IMR-90 (cell line): Measurements from ENCODE around the gene ERVH48-1. TPM values are rescaled to one million over a fixed set of nuclear protein-coding genes. Genes with fewer than 3 reads are reported as not detected.

Experiments used
- ATAC-seq: fragments of 200-7000 bp; cut with Tn5 transposase; 2 replicates; pipeline ENCODE4 v1.9.1; 2020; ENCODE audit warnings: low read depth, mild to moderate bottlenecking, moderate library complexity
- BruUV-seq: library from RNA; stranded (reverse); fragments of 400-500 nt; replicated peaks from 2 replicates; lab custom pipeline; 2021; lab: Mats Ljungman, UMichigan
- CTCF ChIA-PET: fragments of 300-600 bp; formaldehyde crosslinking; extraction: SDS; loops from one replicate; lab custom pipeline; 2021; ENCODE audit warnings: antibody characterized with exemption; lab: Yijun Ruan, JAX
- POLR2A ChIA-PET: fragments of 300-600 bp; sonication (Branson Sonifier 250); formaldehyde crosslinking; loops from one replicate; lab custom pipeline; 2022; ENCODE audit warnings: antibody characterized with exemption; ENCODE audit not compliant: unreplicated experiment; lab: Charles Lee
- DNase-seq: peaks from one replicate; pipeline ENCODE4 v3.0.0; 2013
- H2AFZ ChIP-seq: replicated peaks from 2 replicates; pipeline ENCODE3; 2013; ENCODE audit warnings: low read length, mild to moderate bottlenecking; ENCODE audit not compliant: poor library complexity
- H2AK5ac ChIP-seq: 2 replicates; pipeline ENCODE4 v1.6.1; 2013; ENCODE audit warnings: low read depth, low read length, inconsistent platforms
- H2AK9ac ChIP-seq: replicated peaks from 2 replicates; pipeline ENCODE3; 2013; ENCODE audit warnings: mild to moderate bottlenecking, low read depth, low read length, moderate library complexity; ENCODE audit not compliant: poor library complexity
- H2BK120ac ChIP-seq: 2 replicates; pipeline ENCODE4 v1.6.1; 2013; ENCODE audit warnings: low read depth, low read length, inconsistent platforms
- H2BK15ac ChIP-seq: 3 replicates; pipeline ENCODE4 v1.6.1; 2013; ENCODE audit warnings: low read depth, low read length, inconsistent platforms
- H2BK20ac ChIP-seq: 2 replicates; pipeline ENCODE4 v1.6.1; 2013; ENCODE audit warnings: low read depth, mild to moderate bottlenecking, inconsistent platforms, low read length, moderate library complexity
- H2BK5ac ChIP-seq: 2 replicates; pipeline ENCODE4 v1.6.1; 2013; ENCODE audit warnings: mild to moderate bottlenecking, low read depth, low read length, inconsistent platforms; ENCODE audit not compliant: poor library complexity, severe bottlenecking
- H3K14ac ChIP-seq: replicated peaks from 2 replicates; pipeline ENCODE4 v1.6.1; 2013; ENCODE audit warnings: low read depth, low read length, inconsistent platforms
- H3K18ac ChIP-seq: 2 replicates; pipeline ENCODE4 v1.6.1; 2013; ENCODE audit warnings: low read depth, low read length, control low read depth
- H3K23ac ChIP-seq: 2 replicates; pipeline ENCODE4 v1.6.1; 2013; ENCODE audit warnings: low read depth, low read length, inconsistent platforms
- H3K27ac ChIP-seq: 2 replicates; pipeline ENCODE4 v1.5.1; 2013; ENCODE audit warnings: mild to moderate bottlenecking, control low read depth, low read length; ENCODE audit not compliant: insufficient read depth
- H3K27me3 ChIP-seq: 2 replicates; pipeline ENCODE4 v1.6.1; 2013; ENCODE audit warnings: low read length; ENCODE audit not compliant: control insufficient read depth, insufficient read depth
- H3K36me3 ChIP-seq: 2 replicates; pipeline ENCODE4 v1.6.1; 2013; ENCODE audit warnings: low read length, mixed read lengths; ENCODE audit not compliant: control insufficient read depth, insufficient read depth
- H3K4ac ChIP-seq: 2 replicates; pipeline ENCODE4 v1.6.1; 2013; ENCODE audit warnings: low read depth, low read length, inconsistent platforms
- H3K4me1 ChIP-seq: 2 replicates; pipeline ENCODE4 v1.6.1; 2013; ENCODE audit warnings: low read length, mixed read lengths; ENCODE audit not compliant: control insufficient read depth, insufficient read depth
- H3K4me2 ChIP-seq: 2 replicates; pipeline ENCODE4 v1.6.1; 2013; ENCODE audit warnings: low read depth, mild to moderate bottlenecking, control low read depth, low read length, moderate library complexity
- H3K4me3 ChIP-seq: 2 replicates; pipeline ENCODE4 v1.5.1; 2013; ENCODE audit warnings: low read depth, mild to moderate bottlenecking, control low read depth, low read length, moderate library complexity; ENCODE audit not compliant: insufficient read depth
- H3K56ac ChIP-seq: 2 replicates; pipeline ENCODE4 v1.6.1; 2013; ENCODE audit warnings: low read length, inconsistent platforms; ENCODE audit not compliant: insufficient read depth; ENCODE audit errors: extremely low read depth
- H3K79me1 ChIP-seq, 2 experiments: 2 replicates each; pipeline ENCODE4 v1.6.1; 2013; ENCODE audit warnings: low read length in 2 of 2, inconsistent platforms in 1 of 2, low read depth in 1 of 2
- H3K9ac ChIP-seq: 2 replicates; pipeline ENCODE4 v1.6.1; 2013; ENCODE audit warnings: low read depth, low read length, control low read depth
- H3K9me1 ChIP-seq: 2 replicates; pipeline ENCODE4 v1.6.1; 2013; ENCODE audit warnings: low read length, inconsistent platforms; ENCODE audit not compliant: insufficient read depth
- H3K9me3 ChIP-seq: 2 replicates; pipeline ENCODE4 v1.6.1; 2013; ENCODE audit warnings: low read length; ENCODE audit not compliant: control insufficient read depth, insufficient read depth
- H4K20me1 ChIP-seq: 2 replicates; pipeline ENCODE4 v1.6.1; 2013; ENCODE audit warnings: low read length, inconsistent platforms; ENCODE audit not compliant: insufficient read depth
- H4K5ac ChIP-seq: 2 replicates; pipeline ENCODE4 v1.6.1; 2013; ENCODE audit warnings: mild to moderate bottlenecking, low read depth, low read length, control low read depth
- H4K8ac ChIP-seq, 2 experiments: 2 replicates each; pipeline ENCODE4 v1.6.1; 2013; ENCODE audit warnings: low read depth in 2 of 2, low read length in 2 of 2, control low read depth in 1 of 2, inconsistent platforms in 1 of 2
- H4K91ac ChIP-seq: 2 replicates; pipeline ENCODE4 v1.6.1; 2013; ENCODE audit warnings: low read depth, low read length, inconsistent platforms; ENCODE audit not compliant: insufficient read depth
- BHLHE40 ChIP-seq: fragments of 150-350 bp; IDR thresholded peaks from 2 replicates; pipeline ENCODE4 v1.6.1; 2016; ENCODE audit warnings: mild to moderate bottlenecking, low read depth, low read length
- CEBPB ChIP-seq: IDR thresholded peaks from 2 replicates; pipeline ENCODE4 v1.6.1; 2012; ENCODE audit warnings: low read depth, low read length, improper control_type of control experiment
- CHD1 ChIP-seq: IDR thresholded peaks from 2 replicates; pipeline ENCODE4 v1.6.1; 2012; ENCODE audit warnings: low read depth, low read length, improper control_type of control experiment
- FOS ChIP-seq: fragments of 150-350 bp; IDR thresholded peaks from 2 replicates; pipeline ENCODE4 v1.6.1; 2016; ENCODE audit warnings: low read depth, low read length
- MAFK ChIP-seq: IDR thresholded peaks from 2 replicates; pipeline ENCODE4 v1.6.1; 2012; ENCODE audit warnings: low read depth, low read length, improper control_type of control experiment
- MAZ ChIP-seq: IDR thresholded peaks from 2 replicates; pipeline ENCODE4 v1.6.1; 2012; ENCODE audit warnings: low read depth, mild to moderate bottlenecking, low read length, improper control_type of control experiment, moderate library complexity, borderline replicate concordance
- MXI1 ChIP-seq: IDR thresholded peaks from 2 replicates; pipeline ENCODE4 v1.6.1; 2012; ENCODE audit warnings: low read depth, mild to moderate bottlenecking, low read length, moderate library complexity, borderline replicate concordance
- NFE2L2 ChIP-seq: fragments of 150-350 bp; IDR thresholded peaks from 2 replicates; pipeline ENCODE4 v1.6.1; 2016; ENCODE audit warnings: low read depth, mild to moderate bottlenecking, low read length
- POLR2A ChIP-seq: IDR thresholded peaks from 2 replicates; pipeline ENCODE4 v1.6.1; 2012; ENCODE audit warnings: mild to moderate bottlenecking, low read depth, low read length
- RAD21 ChIP-seq: IDR thresholded peaks from 2 replicates; pipeline ENCODE4 v1.6.1; 2012; ENCODE audit warnings: low read length, improper control_type of control experiment
- RCOR1 ChIP-seq: IDR thresholded peaks from 2 replicates; pipeline ENCODE4 v1.6.1; 2012; ENCODE audit warnings: mild to moderate bottlenecking, low read length, improper control_type of control experiment; ENCODE audit not compliant: insufficient replicate concordance
- RFX5 ChIP-seq: IDR thresholded peaks from 2 replicates; pipeline ENCODE4 v1.8.0; 2012; ENCODE audit warnings: low read depth, mild to moderate bottlenecking, low read length, moderate library complexity
- SMC3 ChIP-seq: fragments of 150-350 bp; IDR thresholded peaks from 2 replicates; pipeline ENCODE4 v1.6.1; 2016; ENCODE audit warnings: low read depth, mild to moderate bottlenecking, antibody characterized with exemption, low read length, moderate library complexity
- WGBS, 2 experiments: methylation state at CpG; one replicate each; pipeline versions ENCODE4 v1.1.5 to v1.1.7; 2013; ENCODE audit warnings: missing lambda C conversion rate in 2 of 2; ENCODE audit not compliant: insufficient read length in 1 of 2; ENCODE audit errors: extremely low coverage in 2 of 2; 5-methylcytosine and 5-hydroxymethylcytosine counted together
- dilution Hi-C: fragments of 300-500 bp; cut with HindIII; formaldehyde crosslinking; loops from one replicate; pipeline ENCODE4 v1.14.3; 2018; ENCODE audit warnings: low sequenced_read_pairs; ENCODE audit not compliant: unreplicated experiment
- in situ Hi-C: fragments of 300-500 bp; cut with MboI; formaldehyde crosslinking; loops from 3 replicates; pipeline ENCODE4 v1.14.3; 2019; ENCODE audit warnings: low sequenced_read_pairs, inconsistent platforms, mixed read lengths
- intact Hi-C: fragments of 100-400 bp; cut with micrococcal nuclease; formaldehyde crosslinking; loops from 2 replicates; pipeline ENCODE4 v1.10.0; 2022
- polyA plus RNA-seq, 3 experiments: library from polyadenylated mRNA; depleted of rRNA; stranded (reverse); fragments of >200 nt; gene quantifications; 2 replicates each; pipeline ENCODE4 v1.2.3, GENCODE V29; 2012; ENCODE audit warnings: low replicate concordance in 1 of 3
- total RNA-seq: library from RNA; depleted of rRNA; stranded (reverse); fragments of >200 nt; gene quantifications from 2 replicates; pipeline ENCODE4 v1.2.3, GENCODE V29; 2012
- TF ChIP-seq, protein P1 (sequence below): fragments of 150-350 bp; IDR thresholded peaks from 2 replicates; pipeline ENCODE4 v1.6.1; 2016; ENCODE audit warnings: low read depth, mild to moderate bottlenecking, low read length, moderate library complexity, borderline replicate concordance
- TF ChIP-seq, protein P2 (sequence below): fragments of 150-350 bp; IDR thresholded peaks from 2 replicates; pipeline ENCODE4 v1.6.1; 2017; ENCODE audit warnings: mild to moderate bottlenecking, antibody characterized with exemption, low read length, low read depth
- TF ChIP-seq, protein P3 (sequence below): conservative IDR thresholded peaks from 2 replicates; pipeline ENCODE4 v1.5.1; 2012; ENCODE audit warnings: mild to moderate bottlenecking, low read depth, low read length, improper control_type of control experiment

ERVH48-1 gene
- total and polyA plus RNA-seq, 2 of the 4 experiments (the other 2 are of a cell fraction): under 0.01 TPM; not detected in 1

DNA sequence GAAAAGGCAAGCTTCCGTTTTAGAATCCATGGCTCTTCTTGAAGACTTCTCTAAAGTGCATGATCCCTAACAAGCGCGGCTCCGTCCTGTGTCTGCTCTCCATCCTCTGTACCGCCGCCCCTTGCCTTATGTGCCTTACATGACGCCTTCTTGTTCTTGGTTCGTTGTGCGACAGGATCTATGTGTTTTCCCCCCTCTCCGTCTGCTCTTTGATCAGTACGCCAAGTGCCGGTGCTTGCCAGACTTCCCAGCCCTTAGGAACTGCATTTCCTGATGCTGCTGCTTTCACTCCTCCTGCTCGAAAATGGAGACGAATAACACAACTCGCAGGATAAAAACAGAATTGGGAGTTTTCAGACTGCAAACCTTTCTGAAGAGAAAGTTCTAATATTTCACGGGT is 19.2 kb downstream of the ERVH48-1 start:
- no peak overlapping the region for H2BK20ac ChIP-seq
- CTCF ChIA-PET: no interaction called here

More for the DNA sequence above, 19.2 kb downstream of the ERVH48-1 start:
- no peak overlapping the region for H3K14ac ChIP-seq
- no peaks in the 10 kb centered on the region for H3K27me3 ChIP-seq
- H3K9me1 ChIP-seq: peaks cover 2% of the 10 kb centered on the region; the same call in 1 of the 2 replicates
- H3K56ac ChIP-seq: no peak overlapping the region
- peaks cover 8 to 30% of the 10 kb centered on the region in 2 experiments for H3K79me1 ChIP-seq
- BruUV-seq: no TSS peak
- H3K4ac ChIP-seq: no peak overlapping the region
- H3K4me3 ChIP-seq: no peak overlapping the region
- H3K4me2 ChIP-seq: no peak overlapping the region
- no peak overlapping the region for H3K27ac ChIP-seq
- H2BK120ac ChIP-seq: no peak overlapping the region
- H3K9ac ChIP-seq: no peak overlapping the region
- no peaks in the 10 kb centered on the region for H3K4me1 ChIP-seq
- no peak overlapping the region for H2BK15ac ChIP-seq
- ATAC-seq (no peak), DNase-seq (no peak)
- no peak overlapping the region for H2AK5ac ChIP-seq
- in situ Hi-C loops: no loop called here
- H3K18ac ChIP-seq: no peak overlapping the region
- H3K23ac ChIP-seq: no peak overlapping the region
- peaks cover 47% of the 10 kb centered on the region for H3K36me3 ChIP-seq
- H4K5ac ChIP-seq: no peak overlapping the region
- WGBS, 2 experiments: 99% methylated on average over 10 of the region's 16 CpGs; no CpG with 5 or more reads in 1 of the 2 experiments
- H3K9me3 ChIP-seq: no peaks in the 10 kb centered on the region
- H4K20me1 ChIP-seq: peaks cover 10% of the 10 kb centered on the region; the same call in 1 of the 2 replicates
- H2AK9ac ChIP-seq: no peak overlapping the region
- POLR2A ChIA-PET: no interaction called here
- H2AFZ ChIP-seq: no peak overlapping the region
- no peak for TF ChIP-seq CEBPB
- no peak for TF ChIP-seq FOS
- no peak for TF ChIP-seq MXI1
- TF ChIP-seq, protein P1, sequence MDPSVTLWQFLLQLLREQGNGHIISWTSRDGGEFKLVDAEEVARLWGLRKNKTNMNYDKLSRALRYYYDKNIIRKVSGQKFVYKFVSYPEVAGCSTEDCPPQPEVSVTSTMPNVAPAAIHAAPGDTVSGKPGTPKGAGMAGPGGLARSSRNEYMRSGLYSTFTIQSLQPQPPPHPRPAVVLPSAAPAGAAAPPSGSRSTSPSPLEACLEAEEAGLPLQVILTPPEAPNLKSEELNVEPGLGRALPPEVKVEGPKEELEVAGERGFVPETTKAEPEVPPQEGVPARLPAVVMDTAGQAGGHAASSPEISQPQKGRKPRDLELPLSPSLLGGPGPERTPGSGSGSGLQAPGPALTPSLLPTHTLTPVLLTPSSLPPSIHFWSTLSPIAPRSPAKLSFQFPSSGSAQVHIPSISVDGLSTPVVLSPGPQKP: no peak
- TF ChIP-seq, protein P2, sequence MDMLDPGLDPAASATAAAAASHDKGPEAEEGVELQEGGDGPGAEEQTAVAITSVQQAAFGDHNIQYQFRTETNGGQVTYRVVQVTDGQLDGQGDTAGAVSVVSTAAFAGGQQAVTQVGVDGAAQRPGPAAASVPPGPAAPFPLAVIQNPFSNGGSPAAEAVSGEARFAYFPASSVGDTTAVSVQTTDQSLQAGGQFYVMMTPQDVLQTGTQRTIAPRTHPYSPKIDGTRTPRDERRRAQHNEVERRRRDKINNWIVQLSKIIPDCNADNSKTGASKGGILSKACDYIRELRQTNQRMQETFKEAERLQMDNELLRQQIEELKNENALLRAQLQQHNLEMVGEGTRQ: no peak
- no peak for TF ChIP-seq RCOR1
- no peak for TF ChIP-seq BHLHE40
- TF ChIP-seq, protein P3, sequence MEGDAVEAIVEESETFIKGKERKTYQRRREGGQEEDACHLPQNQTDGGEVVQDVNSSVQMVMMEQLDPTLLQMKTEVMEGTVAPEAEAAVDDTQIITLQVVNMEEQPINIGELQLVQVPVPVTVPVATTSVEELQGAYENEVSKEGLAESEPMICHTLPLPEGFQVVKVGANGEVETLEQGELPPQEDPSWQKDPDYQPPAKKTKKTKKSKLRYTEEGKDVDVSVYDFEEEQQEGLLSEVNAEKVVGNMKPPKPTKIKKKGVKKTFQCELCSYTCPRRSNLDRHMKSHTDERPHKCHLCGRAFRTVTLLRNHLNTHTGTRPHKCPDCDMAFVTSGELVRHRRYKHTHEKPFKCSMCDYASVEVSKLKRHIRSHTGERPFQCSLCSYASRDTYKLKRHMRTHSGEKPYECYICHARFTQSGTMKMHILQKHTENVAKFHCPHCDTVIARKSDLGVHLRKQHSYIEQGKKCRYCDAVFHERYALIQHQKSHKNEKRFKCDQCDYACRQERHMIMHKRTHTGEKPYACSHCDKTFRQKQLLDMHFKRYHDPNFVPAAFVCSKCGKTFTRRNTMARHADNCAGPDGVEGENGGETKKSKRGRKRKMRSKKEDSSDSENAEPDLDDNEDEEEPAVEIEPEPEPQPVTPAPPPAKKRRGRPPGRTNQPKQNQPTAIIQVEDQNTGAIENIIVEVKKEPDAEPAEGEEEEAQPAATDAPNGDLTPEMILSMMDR: no peak
- no peak for TF ChIP-seq RFX5
- no peak for TF ChIP-seq MAZ
- TF ChIP-seq POLR2A: no peak
- TF ChIP-seq NFE2L2: no peak
- no peak for TF ChIP-seq CHD1
- TF ChIP-seq MAFK: no peak
- TF ChIP-seq SMC3: no peak
- no peak for TF ChIP-seq RAD21
- intact Hi-C loops: no loop called here
- dilution Hi-C loops: no loop called here
- H2BK5ac ChIP-seq: no peak overlapping the region
- H4K8ac ChIP-seq: no peak overlapping the region
- H4K91ac ChIP-seq: no peak overlapping the region
